GM18870 (cell line): ENCODE data around the gene KLRF2.

Source experiments
- ATAC-seq: cut with Tn5 transposase; IDR thresholded peaks from one replicate; pipeline ENCODE4 v1.9.1; 2021; ENCODE audit warnings: moderate library complexity; ENCODE audit not compliant: unreplicated experiment

Gene KLRF2

GRCh38 chr12:9933958-9934357, 52.7 kb downstream of the KLRF2 start:
- no peak for ATAC-seq

- ATAC-seq, result no peak
Observed at GRCh38 chr12:9935026-9935425, 53.7 kb downstream of the KLRF2 start.

- ATAC-seq, result no peak
Observed at GRCh38 chr12:9936591-9936990, 55.3 kb downstream of the KLRF2 start.

- no peak for ATAC-seq
Observed at GRCh38 chr12:9940375-9940774, 59.1 kb downstream of the KLRF2 start.

GRCh38 chr12:9941838-9942237, 60.5 kb downstream of the KLRF2 start:
- no peak for ATAC-seq

GRCh38 chr12:9943240-9943639, 62.0 kb downstream of the KLRF2 start:
- no peak for ATAC-seq

- no peak for ATAC-seq
Observed at GRCh38 chr12:9944391-9944790, 63.1 kb downstream of the KLRF2 start.
